Lung (tissue), 12 donors: ENCODE results near the gene HTRA1. TPM values are rescaled to one million over a fixed set of nuclear protein-coding genes. Genes with fewer than 3 reads are reported as not detected.

Experiments used
- ATAC-seq: fragments of 200-7000 bp; cut with Tn5 transposase; one replicate; pipeline ENCODE4 v1.9.1; 2020; ENCODE audit warnings: moderate number of reproducible peaks; ENCODE audit not compliant: insufficient read depth, low FRiP score
- DNase-seq, 3 donors: peaks; one replicate each; pipeline ENCODE4 v3.0.0-alpha.2; 2013 to 2017
- H3K27ac ChIP-seq, 2 donors: one replicate each; pipeline ENCODE4 v1.5.1; 2013; ENCODE audit warnings: mild to moderate bottlenecking in 2 of 2, moderate library complexity in 2 of 2, control low read depth in 1 of 2, inconsistent platforms in 1 of 2, low read depth in 1 of 2, low read length in 1 of 2
- H3K27me3 ChIP-seq, 3 donors: one replicate each; pipeline ENCODE4 v1.5.1; 2013; ENCODE audit warnings: low read length in 2 of 3; ENCODE audit not compliant: control insufficient read depth in 3 of 3, insufficient read depth in 3 of 3
- H3K36me3 ChIP-seq, 4 donors: one replicate each; pipeline ENCODE4 v1.5.1; 2013; ENCODE audit warnings: low read length in 4 of 4, mild to moderate bottlenecking in 1 of 4, moderate library complexity in 1 of 4; ENCODE audit not compliant: control insufficient read depth in 4 of 4, insufficient read depth in 4 of 4
- H3K4me1 ChIP-seq, 5 donors: one replicate each; pipeline ENCODE4 v1.5.1; 2013; ENCODE audit warnings: low read length in 5 of 5, mild to moderate bottlenecking in 2 of 5, moderate library complexity in 1 of 5; ENCODE audit not compliant: control insufficient read depth in 5 of 5, insufficient read depth in 5 of 5
- H3K4me3 ChIP-seq: one replicate; pipeline ENCODE4 v1.5.1; 2013; ENCODE audit warnings: mild to moderate bottlenecking, control low read depth, moderate library complexity
- H3K9ac ChIP-seq, 2 donors: one replicate each; pipeline ENCODE4 v1.5.1; 2013; ENCODE audit warnings: low read length in 2 of 2, control low read depth in 1 of 2; ENCODE audit not compliant: insufficient read depth in 1 of 2
- H3K9me3 ChIP-seq, 4 donors: one replicate each; pipeline ENCODE4 v1.5.1; 2013; ENCODE audit warnings: low read length in 3 of 4, mild to moderate bottlenecking in 1 of 4, moderate library complexity in 1 of 4; ENCODE audit not compliant: control insufficient read depth in 4 of 4, insufficient read depth in 3 of 4
- CTCF ChIP-seq: IDR thresholded peaks from 2 replicates; pipeline ENCODE4 v1.5.1; 2012; ENCODE audit warnings: mild to moderate bottlenecking; ENCODE audit errors: control extremely low read depth, extremely low read depth
- WGBS, 2 donors: extraction: QIAGEN DNeasy Blood & Tissue Kit; methylation state at CpG; one replicate each; pipeline ENCODE4 v1.1.7; 2013; 5-methylcytosine and 5-hydroxymethylcytosine counted together
- polyA plus RNA-seq, 2 donors: library from polyadenylated mRNA; stranded (reverse); fragments of 200-250 nt; gene quantifications; one replicate each; pipeline ENCODE4 v1.2.1, GENCODE V29; 2013
- total RNA-seq, 2 donors: library from RNA; depleted of rRNA in 1 of 2; stranded (reverse); fragments of >200 nt in 1 of 2; gene quantifications; one replicate each; pipeline ENCODE4 v1.2.1, GENCODE V29; 2014 to 2021
- donor health status: control.
- donor health status: control.
- donor health status: Bipolar disorder and iron deficiency.
- donor health status: healthy.
- donor health status: DM: yes; HTN: yes; CAD: no.

HTRA1 gene
- total and polyA plus RNA-seq, 4 donors = 30.4 to 59.8 (median 46.1) TPM

- no peak overlapping the region for H3K9ac ChIP-seq
- ATAC-seq (no peak), DNase-seq (no peak)
- no peak for TF ChIP-seq CTCF
- 80 to 86% methylated on average over 10 of the region's 10 CpGs for WGBS, 2 donors
- H3K9me3 ChIP-seq = no peaks in the 10 kb centered on the region
- peaks cover 0 to 5% (median 0%) of the 10 kb centered on the region in 5 donors for H3K4me1 ChIP-seq
- H3K27me3 ChIP-seq = peaks cover 0 to 5% (median 0%) of the 10 kb centered on the region in 3 donors
- H3K27ac ChIP-seq = no peak overlapping the region
- no peak overlapping the region for H3K4me3 ChIP-seq
- no peaks in the 10 kb centered on the region for H3K36me3 ChIP-seq
These were observed 82.5 kb downstream of the HTRA1 start for GRCh38 chr10:122543676-122544445.

GRCh38 chr10:122544493-122544892, 83.1 kb downstream of the HTRA1 start:
- H3K36me3 ChIP-seq = no peaks in the 10 kb centered on the region
- ATAC-seq = no peak
- no peak overlapping the region for H3K27ac ChIP-seq
- TF ChIP-seq CTCF = no peak
- peaks cover 0 to 5% (median 0%) of the 10 kb centered on the region in 3 donors for H3K27me3 ChIP-seq
- H3K9me3 ChIP-seq = no peaks in the 10 kb centered on the region
- DNase-seq = no peak
- no peak overlapping the region for H3K4me3 ChIP-seq
- H3K9ac ChIP-seq = no peak overlapping the region
- 65 to 83% methylated on average over 7 to 8 of the region's 8 CpGs for WGBS, 2 donors
- H3K4me1 ChIP-seq = peaks cover 0 to 5% (median 0%) of the 10 kb centered on the region in 5 donors

GRCh38 chr10:122546242-122546641, 84.9 kb downstream of the HTRA1 start:
- no peaks in the 10 kb centered on the region for H3K9me3 ChIP-seq
- no peak for ATAC-seq
- no peak overlapping the region for H3K27ac ChIP-seq
- TF ChIP-seq CTCF = no peak
- peaks cover 0 to 5% (median 0%) of the 10 kb centered on the region in 3 donors for H3K27me3 ChIP-seq
- no peak overlapping the region for H3K4me3 ChIP-seq
- 95 to 97% methylated on average over 8 of the region's 8 CpGs for WGBS, 2 donors
- H3K9ac ChIP-seq = no peak overlapping the region
- H3K36me3 ChIP-seq = no peaks in the 10 kb centered on the region
- no peak for DNase-seq
- H3K4me1 ChIP-seq = peaks cover 0 to 5% (median 0%) of the 10 kb centered on the region in 5 donors
